ENCODE measurements around the gene SMAD2.

SMAD2 gene

DNA sequence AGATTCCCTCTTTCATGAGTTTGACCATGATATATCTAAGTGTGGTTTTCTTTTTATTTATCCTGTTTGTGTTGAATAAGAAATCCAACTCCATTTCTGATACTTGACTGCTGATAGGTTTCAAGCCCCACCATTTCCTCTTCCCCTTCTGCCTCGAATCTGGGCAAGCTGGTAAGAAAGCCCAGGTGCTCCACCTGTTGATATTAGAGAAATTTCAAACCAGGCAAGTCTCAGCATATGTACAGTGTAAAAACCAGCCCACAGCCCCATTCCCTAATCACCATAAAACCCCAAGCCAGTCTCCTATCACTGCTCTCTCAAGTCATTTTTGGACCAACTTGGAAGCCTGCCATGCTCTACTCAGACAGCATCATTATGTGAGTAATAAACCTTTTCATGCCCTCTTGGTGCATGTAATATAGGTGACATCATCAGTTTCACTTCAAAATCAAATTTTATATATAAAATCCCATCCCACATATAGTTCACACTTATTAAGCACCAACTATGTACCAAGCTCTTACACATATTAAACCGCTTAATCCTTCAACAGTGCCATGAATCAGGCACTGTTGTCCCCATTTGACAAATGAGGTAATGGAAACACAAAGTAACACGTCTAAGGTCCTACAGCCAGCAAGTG lies 46.6 kb downstream of the SMAD2 start:
- H3K27ac ChIP-seq (ENCODE audit: low read depth, low read length, poor library complexity, severe bottlenecking): no peak overlapping the region
- no peaks in the 10 kb centered on the region for H3K9me3 ChIP-seq (ENCODE audit: low read length)
- H3K79me2 ChIP-seq (ENCODE audit: insufficient read depth, low read length): 0 out of 2 replicates have a peak, but pooled peaks cover 4% of the 10 kb centered on the region
- TF ChIP-seq, protein P1, sequence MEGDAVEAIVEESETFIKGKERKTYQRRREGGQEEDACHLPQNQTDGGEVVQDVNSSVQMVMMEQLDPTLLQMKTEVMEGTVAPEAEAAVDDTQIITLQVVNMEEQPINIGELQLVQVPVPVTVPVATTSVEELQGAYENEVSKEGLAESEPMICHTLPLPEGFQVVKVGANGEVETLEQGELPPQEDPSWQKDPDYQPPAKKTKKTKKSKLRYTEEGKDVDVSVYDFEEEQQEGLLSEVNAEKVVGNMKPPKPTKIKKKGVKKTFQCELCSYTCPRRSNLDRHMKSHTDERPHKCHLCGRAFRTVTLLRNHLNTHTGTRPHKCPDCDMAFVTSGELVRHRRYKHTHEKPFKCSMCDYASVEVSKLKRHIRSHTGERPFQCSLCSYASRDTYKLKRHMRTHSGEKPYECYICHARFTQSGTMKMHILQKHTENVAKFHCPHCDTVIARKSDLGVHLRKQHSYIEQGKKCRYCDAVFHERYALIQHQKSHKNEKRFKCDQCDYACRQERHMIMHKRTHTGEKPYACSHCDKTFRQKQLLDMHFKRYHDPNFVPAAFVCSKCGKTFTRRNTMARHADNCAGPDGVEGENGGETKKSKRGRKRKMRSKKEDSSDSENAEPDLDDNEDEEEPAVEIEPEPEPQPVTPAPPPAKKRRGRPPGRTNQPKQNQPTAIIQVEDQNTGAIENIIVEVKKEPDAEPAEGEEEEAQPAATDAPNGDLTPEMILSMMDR (IDR thresholded peaks at IDR 0.05; ENCODE audit: low read length): no peak
- TF ChIP-seq EZH2 (IDR thresholded peaks at IDR 0.05; ENCODE audit: borderline replicate concordance, low read length): no peak
- no peaks in the 10 kb centered on the region for H3F3A ChIP-seq (ENCODE audit: insufficient read depth, low read length)
- no peak overlapping the region for H3K4me2 ChIP-seq (ENCODE audit: low read length)
- no peaks in the 10 kb centered on the region for H3K9me2 ChIP-seq (ENCODE audit: low read depth, low read length)
- H2AFZ ChIP-seq (ENCODE audit: low read length): no peak overlapping the region
- no peaks in the 10 kb centered on the region for H4K20me1 ChIP-seq (ENCODE audit: insufficient read depth, low read length)
- H3K9ac ChIP-seq (ENCODE audit: low read length): no peak overlapping the region
- no peaks in the 10 kb centered on the region for H3K27me3 ChIP-seq (ENCODE audit: insufficient read depth, low read length)
- peaks cover 72% of the 10 kb centered on the region for H3K36me3 ChIP-seq (ENCODE audit: insufficient read depth, low read length)
- no peak overlapping the region for H3K4me3 ChIP-seq (ENCODE audit: low read depth, low read length, poor library complexity, severe bottlenecking)
- H3K4me1 ChIP-seq (ENCODE audit: insufficient read depth, low read length, severe bottlenecking): peaks cover 4% of the 10 kb centered on the region

DNA sequence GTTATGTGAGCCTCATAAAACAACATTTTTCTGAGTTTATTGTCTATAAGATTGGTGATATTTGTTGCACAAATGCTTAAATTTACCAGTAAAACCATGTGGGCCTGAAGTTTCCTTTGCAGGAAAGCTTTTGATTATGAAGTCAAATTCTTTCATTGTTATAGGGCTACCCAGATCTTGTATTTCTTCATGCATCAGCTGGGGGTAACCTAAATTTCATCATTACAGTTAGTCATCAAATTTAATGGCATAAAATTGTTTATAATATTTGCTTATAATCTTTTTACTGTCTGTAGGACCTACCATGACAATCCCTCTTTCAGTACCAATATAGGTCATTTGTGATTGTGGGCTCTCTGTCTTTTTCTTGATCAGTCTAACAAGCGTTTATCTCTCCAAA lies 47.8 kb downstream of the SMAD2 start:
- Histone ChIP-seq H3F3A (ENCODE audit: insufficient read depth, low read length) (no peaks in the 10 kb centered on the region), H3K27ac (ENCODE audit: low read depth, low read length, poor library complexity, severe bottlenecking) (no peak overlapping the region), H3K4me2 (ENCODE audit: low read length) (no peak overlapping the region), H3K36me3 (ENCODE audit: insufficient read depth, low read length) (peaks cover 63% of the 10 kb centered on the region), H3K4me3 (ENCODE audit: low read depth, low read length, poor library complexity, severe bottlenecking) (no peak overlapping the region), H3K9me2 (ENCODE audit: low read depth, low read length) (no peaks in the 10 kb centered on the region), H4K20me1 (ENCODE audit: insufficient read depth, low read length) (no peaks in the 10 kb centered on the region), H2AFZ (ENCODE audit: low read length) (no peak overlapping the region), H3K9ac (ENCODE audit: low read length) (no peak overlapping the region), H3K27me3 (ENCODE audit: insufficient read depth, low read length) (no peaks in the 10 kb centered on the region), H3K9me3 (ENCODE audit: low read length) (no peaks in the 10 kb centered on the region), H3K4me1 (ENCODE audit: insufficient read depth, low read length, severe bottlenecking) (peaks cover 4% of the 10 kb centered on the region), H3K79me2 (ENCODE audit: insufficient read depth, low read length) (peaks cover 4% of the 10 kb centered on the region; the same call in 1 of the 2 replicates)
- TF ChIP-seq, protein P1 (IDR thresholded peaks at IDR 0.05; ENCODE audit: low read length): no peak
- no peak for TF ChIP-seq EZH2 (IDR thresholded peaks at IDR 0.05; ENCODE audit: borderline replicate concordance, low read length)

DNA sequence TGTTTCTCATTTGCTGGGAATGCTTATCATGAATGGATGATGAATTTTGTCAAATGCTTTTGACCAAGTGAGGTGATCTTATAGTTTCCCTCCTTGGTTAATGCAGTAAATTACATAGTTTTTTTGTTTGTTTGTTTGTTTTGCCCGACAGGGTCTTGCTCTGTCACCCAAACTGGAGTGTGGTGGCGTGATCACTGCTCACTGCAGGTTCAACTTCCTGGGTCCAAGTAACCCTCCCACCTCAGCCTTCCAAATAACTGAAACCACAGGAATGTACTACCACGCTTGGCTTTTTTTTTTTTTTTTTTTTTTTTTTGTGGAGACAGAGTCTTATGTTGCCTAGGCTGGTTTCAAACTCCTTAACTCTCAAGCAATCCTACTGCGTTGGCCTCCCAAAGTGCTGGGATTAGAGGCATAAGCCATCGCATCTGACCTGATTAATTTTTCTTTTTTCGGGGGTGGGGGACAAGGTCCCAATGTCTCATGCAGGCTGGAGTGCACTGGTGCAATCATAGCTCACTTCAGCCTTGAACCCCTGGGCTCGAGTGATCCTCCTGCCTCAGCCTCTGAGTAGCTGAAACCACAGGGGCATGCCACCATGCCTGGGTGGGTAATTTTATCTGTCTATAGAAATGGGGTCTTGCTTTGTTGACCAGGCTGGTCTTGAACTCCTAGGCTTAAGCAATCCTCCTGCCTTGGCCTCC lies 48.6 kb downstream of the SMAD2 start:
- no peaks in the 10 kb centered on the region for H3K9me2 ChIP-seq (ENCODE audit: low read depth, low read length)
- no peak overlapping the region for H2AFZ ChIP-seq (ENCODE audit: low read length)
- peaks cover 9% of the 10 kb centered on the region; the same call in 1 of the 2 replicates for H3K79me2 ChIP-seq (ENCODE audit: insufficient read depth, low read length)
- H3F3A ChIP-seq (ENCODE audit: insufficient read depth, low read length): no peaks in the 10 kb centered on the region
- H4K20me1 ChIP-seq (ENCODE audit: insufficient read depth, low read length): no peaks in the 10 kb centered on the region
- no peaks in the 10 kb centered on the region for H3K27me3 ChIP-seq (ENCODE audit: insufficient read depth, low read length)
- no peak for TF ChIP-seq EZH2 (IDR thresholded peaks at IDR 0.05; ENCODE audit: borderline replicate concordance, low read length)
- TF ChIP-seq, protein P1 (IDR thresholded peaks at IDR 0.05; ENCODE audit: low read length): no peak
- H3K4me2 ChIP-seq (ENCODE audit: low read length): no peak overlapping the region
- no peak overlapping the region for H3K27ac ChIP-seq (ENCODE audit: low read depth, low read length, poor library complexity, severe bottlenecking)
- peaks cover 4% of the 10 kb centered on the region for H3K4me1 ChIP-seq (ENCODE audit: insufficient read depth, low read length, severe bottlenecking)
- no peak overlapping the region for H3K4me3 ChIP-seq (ENCODE audit: low read depth, low read length, poor library complexity, severe bottlenecking)
- peaks cover 56% of the 10 kb centered on the region for H3K36me3 ChIP-seq (ENCODE audit: insufficient read depth, low read length)
- H3K9me3 ChIP-seq (ENCODE audit: low read length): no peaks in the 10 kb centered on the region
- H3K9ac ChIP-seq (ENCODE audit: low read length): no peak overlapping the region
